Natural killer cell (primary cell): Measurements from ENCODE around the gene RHCG. TPM values are rescaled to one million over a fixed set of nuclear protein-coding genes. Genes with fewer than 3 reads are reported as not detected.

Experiments used
- ATAC-seq, 3 donors: fragments of 150-1000 bp in 2 of 3; fragments of 200-7000 bp in 1 of 3; cut with Tn5 transposase; 1 replicate in 1 of 3; 2 replicates in 2 of 3; pipeline ENCODE4 v1.10.0; 2021; ENCODE audit warnings: mild to moderate bottlenecking in 2 of 3, moderate library complexity in 2 of 3
- DNase-seq, 2 donors: peaks; one replicate each; pipeline versions ENCODE4 v3.0.0 to v3.0.0-alpha.2; 2013 to 2021; ENCODE audit warnings: mixed read lengths in 1 of 2
- H3K27ac ChIP-seq: one replicate; pipeline ENCODE4 v1.5.1; 2013; ENCODE audit warnings: mild to moderate bottlenecking, low read length
- H3K27me3 ChIP-seq: one replicate; pipeline ENCODE4 v1.6.1; 2013; ENCODE audit warnings: low read length; ENCODE audit not compliant: control insufficient read depth, insufficient read depth
- H3K36me3 ChIP-seq: one replicate; pipeline ENCODE4 v1.6.1; 2013; ENCODE audit warnings: low read length; ENCODE audit not compliant: control insufficient read depth, insufficient read depth
- H3K4me1 ChIP-seq: one replicate; pipeline ENCODE4 v1.6.1; 2013; ENCODE audit warnings: low read length; ENCODE audit not compliant: control insufficient read depth, insufficient read depth
- H3K4me3 ChIP-seq: one replicate; pipeline ENCODE4 v1.5.1; 2013; ENCODE audit warnings: low read length
- H3K9me3 ChIP-seq: one replicate; pipeline ENCODE4 v1.6.1; 2013; ENCODE audit warnings: low read length; ENCODE audit not compliant: control insufficient read depth, insufficient read depth
- H3K27ac Mint-ChIP-seq, 2 donors: one replicate each; pipeline ENCODE4 v1.8.0; 2022; ENCODE audit warnings: mild to moderate bottlenecking in 2 of 2, mixed read lengths in 2 of 2, moderate library complexity in 1 of 2
- H3K27me3 Mint-ChIP-seq, 2 donors: one replicate each; pipeline ENCODE4 v1.8.0; 2022; ENCODE audit warnings: low read depth in 2 of 2, mixed read lengths in 2 of 2
- H3K36me3 Mint-ChIP-seq: one replicate; pipeline ENCODE4 v1.8.0; 2022; ENCODE audit warnings: mixed read lengths
- H3K4me1 Mint-ChIP-seq, 2 donors: one replicate each; pipeline ENCODE4 v1.8.0; 2022; ENCODE audit warnings: mixed read lengths in 2 of 2
- H3K4me3 Mint-ChIP-seq: one replicate; pipeline ENCODE4 v1.8.0; 2022; ENCODE audit warnings: mild to moderate bottlenecking, moderate library complexity, mixed read lengths
- H3K9me3 Mint-ChIP-seq, 2 donors: one replicate each; pipeline ENCODE4 v1.8.0; 2022; ENCODE audit warnings: mixed read lengths in 2 of 2
- CTCF ChIP-seq: fragments of 200-600 bp; IDR thresholded peaks from one replicate; pipeline ENCODE4 v1.8.0; 2022; ENCODE audit warnings: antibody characterized with exemption
- WGBS: methylation state at CpG from one replicate; pipeline ENCODE4 v1.1.7; 2013; ENCODE audit warnings: missing lambda C conversion rate; ENCODE audit not compliant: insufficient coverage; 5-methylcytosine and 5-hydroxymethylcytosine counted together
- intact Hi-C: fragments of 100-400 bp; cut with micrococcal nuclease; formaldehyde crosslinking; loops from one replicate; pipeline ENCODE4 v1.14.2; 2022
- total RNA-seq, 4 donors: library from RNA; stranded (reverse); fragments of 120-200 nt in 1 of 4; gene quantifications; one replicate each; pipeline versions ENCODE4 v1.2.3 to v1.2.4, GENCODE V29; 2013 to 2022

RHCG gene
- total RNA-seq, 3 donors from 2014 or later (not counting 1 experiment from before 2014, with no cell fraction given): not detected

- peaks cover 12 to 32% of the 10 kb centered on the region in 2 donors for H3K27me3 Mint-ChIP-seq
- peaks cover 9 to 14% of the 10 kb centered on the region in 2 donors for H3K4me1 Mint-ChIP-seq
- no peak for DNase-seq
Measured at GRCh38 chr15:89499156-89499555, 2.8 kb upstream of the RHCG start.

DNA sequence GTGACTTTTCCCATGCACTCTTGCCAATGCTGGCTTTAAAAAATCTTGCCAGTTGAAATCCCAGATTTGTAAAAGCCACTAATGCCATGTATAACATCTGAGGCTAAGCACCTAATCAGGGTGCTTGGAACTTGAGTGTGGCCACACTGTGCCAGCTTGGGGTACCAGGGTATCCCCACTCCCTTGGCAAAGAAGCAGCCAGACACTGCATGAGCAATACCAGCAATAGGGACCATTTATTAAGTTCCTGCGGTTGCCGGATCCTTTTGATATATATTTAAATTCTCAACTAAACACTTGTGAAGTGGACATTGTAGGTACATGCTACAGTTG lies 2.2 kb upstream of the RHCG start:
- H3K4me3 Mint-ChIP-seq: no peak overlapping the region
- H3K4me1 Mint-ChIP-seq: peaks cover 9 to 14% of the 10 kb centered on the region in 2 donors
- intact Hi-C loops: no loop called here
- Histone ChIP-seq H3K9me3 (no peaks in the 10 kb centered on the region), H3K4me1 (peaks cover 20% of the 10 kb centered on the region), H3K27me3 (peaks cover 27% of the 10 kb centered on the region), H3K36me3 (no peaks in the 10 kb centered on the region), H3K27ac (no peak overlapping the region), H3K4me3 (no peak overlapping the region)
- no peaks in the 10 kb centered on the region for H3K36me3 Mint-ChIP-seq
- DNase-seq (no peak), ATAC-seq (no peak)
- H3K9me3 Mint-ChIP-seq: no peaks in the 10 kb centered on the region
- TF ChIP-seq CTCF: no peak
- H3K27ac Mint-ChIP-seq: no peak overlapping the region
- 100% methylated on average over 2 of the region's 2 CpGs for WGBS
- H3K27me3 Mint-ChIP-seq: peaks cover 12 to 37% of the 10 kb centered on the region in 2 donors

More at GRCh38 chr15:89499156-89499555, 2.8 kb upstream of the RHCG start:
- H3K4me3 ChIP-seq: no peak overlapping the region
- H3K36me3 Mint-ChIP-seq: no peaks in the 10 kb centered on the region
- intact Hi-C loops: no loop called here
- TF ChIP-seq CTCF: no peak
- H3K4me1 ChIP-seq: peaks cover 20% of the 10 kb centered on the region
- H3K27ac Mint-ChIP-seq: no peak overlapping the region
- no peaks in the 10 kb centered on the region for H3K9me3 ChIP-seq
- no peak overlapping the region for H3K4me3 Mint-ChIP-seq
- 85% methylated on average over 8 of the region's 8 CpGs for WGBS
- peaks cover 23% of the 10 kb centered on the region for H3K27me3 ChIP-seq
- H3K9me3 Mint-ChIP-seq: no peaks in the 10 kb centered on the region
- H3K27ac ChIP-seq: no peak overlapping the region
- no peak for ATAC-seq
- no peaks in the 10 kb centered on the region for H3K36me3 ChIP-seq

DNA sequence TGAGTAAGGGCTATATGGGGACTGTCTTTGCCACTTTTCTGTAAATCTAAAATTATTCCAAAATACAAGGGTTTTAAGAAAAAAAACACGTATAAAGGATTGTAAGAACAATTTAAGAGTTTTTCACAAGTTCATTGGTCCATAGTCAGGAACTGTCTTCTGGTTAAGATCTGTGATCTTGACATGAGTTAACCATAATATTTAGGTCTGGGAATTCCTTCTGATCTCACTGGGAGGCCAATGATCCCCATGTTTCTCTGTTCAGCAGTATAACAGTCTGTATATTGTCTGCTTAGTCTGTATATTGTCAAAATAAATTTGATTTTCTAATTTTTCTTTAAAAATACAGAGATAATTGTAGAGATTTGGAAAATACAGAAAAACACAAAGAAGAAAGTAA lies 848 bp upstream of the RHCG start:
- H3K4me3 ChIP-seq: no peak overlapping the region
- WGBS: 57% methylated on average over 1 of the region's 1 CpG
- intact Hi-C loops: no loop called here
- H3K9me3 ChIP-seq: no peaks in the 10 kb centered on the region
- Mint-ChIP-seq H3K4me3 (no peak overlapping the region), H3K4me1 (peaks cover 9 to 14% of the 10 kb centered on the region in 2 donors), H3K9me3 (no peaks in the 10 kb centered on the region), H3K27me3 (peaks cover 12 to 34% of the 10 kb centered on the region in 2 donors), H3K27ac (no peak overlapping the region), H3K36me3 (no peaks in the 10 kb centered on the region)
- H3K27ac ChIP-seq: no peak overlapping the region
- no peaks in the 10 kb centered on the region for H3K36me3 ChIP-seq
- TF ChIP-seq CTCF: no peak
- DNase-seq (no peak), ATAC-seq (no peak)
- H3K4me1 ChIP-seq: peaks cover 20% of the 10 kb centered on the region
- H3K27me3 ChIP-seq: peaks cover 27% of the 10 kb centered on the region

DNA sequence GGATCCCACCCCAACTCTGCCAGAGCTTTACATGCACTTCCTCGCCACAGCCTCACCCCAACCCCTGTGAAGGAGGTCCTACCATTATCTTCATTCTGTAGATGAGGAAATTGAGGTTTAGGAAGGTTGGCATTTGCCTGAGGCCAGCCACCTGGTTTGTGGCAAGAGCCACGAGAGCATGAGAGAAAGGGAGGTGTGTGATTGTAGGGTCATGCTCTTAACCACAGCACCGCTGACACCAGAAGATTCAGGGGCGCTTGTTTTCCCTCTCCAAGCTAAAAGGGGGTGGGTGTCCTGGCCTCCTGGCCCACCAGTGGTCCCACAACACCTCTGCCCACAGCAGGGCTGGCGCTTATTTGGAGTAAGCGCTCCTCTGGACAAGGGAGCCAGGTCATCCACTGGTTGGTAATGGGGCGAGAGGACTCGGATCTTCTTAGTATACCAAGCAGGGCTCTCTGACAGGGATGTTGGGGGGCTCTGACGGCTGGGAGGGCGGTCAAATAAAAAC lies 691 bp downstream of the RHCG start:
- Histone ChIP-seq H3K9me3 (no peaks in the 10 kb centered on the region), H3K4me1 (peaks cover 19% of the 10 kb centered on the region), H3K27me3 (peaks cover 27% of the 10 kb centered on the region), H3K36me3 (no peaks in the 10 kb centered on the region), H3K27ac (no peak overlapping the region), H3K4me3 (no peak overlapping the region)
- H3K4me1 Mint-ChIP-seq: peaks cover 8 to 9% of the 10 kb centered on the region in 2 donors
- H3K36me3 Mint-ChIP-seq: no peaks in the 10 kb centered on the region
- no peak for TF ChIP-seq CTCF
- intact Hi-C loops: no loop called here
- no peak overlapping the region for H3K27ac Mint-ChIP-seq
- peaks cover 18 to 33% of the 10 kb centered on the region in 2 donors for H3K27me3 Mint-ChIP-seq
- DNase-seq (no peak), ATAC-seq (peak in 1 of 3 donors; percentile 22)
- no peaks in the 10 kb centered on the region for H3K9me3 Mint-ChIP-seq
- peak overlapping the region; percentile 13 for H3K4me3 Mint-ChIP-seq
- WGBS: 46% methylated on average over 9 of the region's 10 CpGs
